Measurements from ENCODE around the gene CAMTA1. TPM values are rescaled to one million over a fixed set of nuclear protein-coding genes. Genes with fewer than 3 reads are reported as not detected.

The CAMTA1 gene
- polyA plus RNA-seq, 1 of the 3 experiments (the other 2 are of a cell fraction): 63.1 TPM

- TF ChIP-seq TAF1 (IDR thresholded peaks at IDR 0.05; ENCODE audit: borderline replicate concordance, low read depth, low read length) (no peak), EP300 (IDR thresholded peaks at IDR 0.05; ENCODE audit: borderline replicate concordance in 1 of 2, low read depth in 1 of 2, low read length in 1 of 2) (no peak), FOXJ3 (CRISPR knock-in tag; IDR thresholded peaks at IDR 0.05) (no peak), JUND (IDR thresholded peaks at IDR 0.05) (no peak), NFIC (IDR thresholded peaks at IDR 0.05; ENCODE audit: borderline replicate concordance) (no peak)
Measured at GRCh38 chr1:7362947-7363346, 577.7 kb downstream of the CAMTA1 start (continued).

- no peaks in the 10 kb centered on the region for H3F3A ChIP-seq (replicated peaks; ENCODE audit: insufficient read depth)
- no peak overlapping the region for H2AFZ ChIP-seq (ENCODE audit: low read depth)
- no peaks in the 10 kb centered on the region for H3K9me2 ChIP-seq
- ChIA-PET POLR2A (no interaction called here), CTCF (no interaction called here)
- no peaks in the 10 kb centered on the region for H4K20me1 ChIP-seq (ENCODE audit: insufficient read depth)
- no peak for DNase-seq
- WGBS (ENCODE audit: low lambda C conversion rate): 70% methylated on average over 2 of the region's 6 CpGs
- H3K9me3 ChIP-seq: no peaks in the 10 kb centered on the region
- H3K9ac ChIP-seq: no peak overlapping the region
- no peaks in the 10 kb centered on the region for H3K27me3 ChIP-seq (ENCODE audit: insufficient read depth)
- H3K27ac ChIP-seq (ENCODE audit: low read depth in 2 of 2, low read length in 1 of 2): no peak overlapping the region
- no peak overlapping the region for H3K4me3 ChIP-seq (ENCODE audit: low read depth in 2 of 2, low read length in 1 of 2)
- H3K79me2 ChIP-seq (ENCODE audit: insufficient read depth): no peaks in the 10 kb centered on the region
- H3K36me3 ChIP-seq (replicated peaks in 1 of 2; ENCODE audit: control insufficient read depth in 1 of 2, insufficient read depth in 2 of 2, low read length in 1 of 2): no peaks in the 10 kb centered on the region
- peaks cover 0 to 3% of the 10 kb centered on the region in 2 experiments; a peak in 1 of 4 replicates for H3K4me1 ChIP-seq (ENCODE audit: control insufficient read depth in 1 of 2, insufficient read depth in 2 of 2, low read depth in 1 of 2, low read length in 1 of 2)
- no peak overlapping the region for H3K4me2 ChIP-seq
- TF ChIP-seq IRF3 (IDR thresholded peaks at IDR 0.05; ENCODE audit: low read depth, low read length) (no peak), ZBTB33 (IDR thresholded peaks at IDR 0.05; ENCODE audit: borderline replicate concordance, low read depth) (no peak), NRF1 (IDR thresholded peaks at IDR 0.05; ENCODE audit: low read depth, low read length) (no peak), GATA2 (CRISPR knock-in tag; IDR thresholded peaks at IDR 0.05) (no peak), USF2 (IDR thresholded peaks at IDR 0.05; ENCODE audit: borderline replicate concordance, low read depth, low read length) (no peak), TAF1 (IDR thresholded peaks at IDR 0.05; ENCODE audit: borderline replicate concordance, low read depth, low read length) (no peak), FOXJ3 (CRISPR knock-in tag; IDR thresholded peaks at IDR 0.05) (no peak), FOXM1 (IDR thresholded peaks at IDR 0.05; ENCODE audit: low read depth) (no peak), SMC3 (IDR thresholded peaks at IDR 0.05; ENCODE audit: low read depth, low read length) (no peak), YY1 (IDR thresholded peaks at IDR 0.05; ENCODE audit: low read depth) (no peak), EZH2phosphoT487 (IDR thresholded peaks at IDR 0.05; ENCODE audit: borderline replicate concordance, low read depth) (no peak), RXRA (IDR thresholded peaks at IDR 0.05; ENCODE audit: borderline replicate concordance, low read depth) (no peak), REST (IDR thresholded peaks at IDR 0.05; ENCODE audit: low read depth, low read length) (no peak), EP300 (IDR thresholded peaks at IDR 0.05; ENCODE audit: borderline replicate concordance in 1 of 2, low read depth in 1 of 2, low read length in 1 of 2) (no peak)
Measured at GRCh38 chr1:7363450-7363849, 578.2 kb downstream of the CAMTA1 start.
